ENCODE results near the gene TTC9B. TPM values are rescaled to one million over a fixed set of nuclear protein-coding genes. Genes with fewer than 3 reads are reported as not detected.

The TTC9B gene
- not detected for total RNA-seq

DNA sequence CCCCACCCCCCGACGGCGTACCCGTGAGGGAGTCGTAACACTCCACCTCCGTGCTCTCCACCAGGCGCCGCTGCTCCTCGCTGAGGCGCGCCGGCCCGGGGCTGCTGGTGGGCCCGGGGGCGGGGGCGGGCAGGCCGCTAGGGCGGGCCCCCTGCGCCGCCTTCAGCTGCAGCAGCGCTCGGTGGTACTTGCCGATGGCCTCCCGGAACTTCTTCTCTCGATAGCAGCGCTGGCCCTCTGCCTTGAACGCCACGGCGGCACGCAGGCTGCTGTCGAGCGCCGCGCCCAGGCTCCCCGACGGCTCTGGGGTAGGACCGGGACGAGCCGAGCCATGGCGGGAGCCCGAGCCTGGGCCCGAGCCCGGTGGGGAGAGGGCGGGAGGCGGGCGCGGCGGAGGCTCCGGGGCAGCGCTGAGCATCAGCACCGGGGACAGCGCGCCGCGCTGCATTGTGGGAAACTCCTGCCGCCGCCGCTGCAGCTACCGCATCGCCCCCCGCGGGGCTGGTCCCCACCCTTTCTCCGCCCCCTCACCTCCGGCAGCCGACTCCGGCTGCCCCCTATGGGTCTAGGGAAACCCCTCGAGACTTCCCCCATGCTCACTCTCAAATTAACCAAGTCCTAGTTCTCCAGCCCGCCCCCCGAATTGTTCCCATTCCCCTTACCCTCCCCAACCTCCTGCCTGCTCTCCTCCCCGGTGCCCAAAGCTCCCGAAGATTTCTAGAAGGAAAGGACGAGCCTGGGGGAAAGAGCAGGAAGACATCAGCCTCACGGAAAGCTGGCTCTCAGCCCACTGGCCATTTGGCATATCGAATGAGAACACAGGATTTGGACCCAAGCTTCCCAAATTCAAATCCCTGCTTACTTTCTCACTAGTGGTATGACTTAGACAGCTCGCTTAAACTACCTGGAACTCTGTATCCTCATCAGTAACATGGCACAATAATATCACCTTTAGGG lies at the start of gene TTC9B:
Gene TTC9B, minus strand, starts transcription at position 451 of the 957 bp plus-strand sequence. Its CDS starts 3 bp downstream, at position 448.
- DNase-seq (ENCODE audit: low spot score) (no peak), ATAC-seq (peak; percentile 69 to 78)
- no peak within 1 kb of the TSS for H3K27ac Mint-ChIP-seq

GRCh38 chr19:40267601-40267997 lies 49.4 kb upstream of the TTC9B start:
- no peaks in the 10 kb centered on the region for H3K9me3 Mint-ChIP-seq
- H3K4me3 Mint-ChIP-seq = no peak overlapping the region
- no peak for ATAC-seq
- peak overlapping the region in 1 of 2 donors; percentile 11 for H3K27ac Mint-ChIP-seq
- no peak for DNase-seq (ENCODE audit: low spot score)
- H3K36me3 Mint-ChIP-seq = no peaks in the 10 kb centered on the region
- peaks cover 23 to 48% of the 10 kb centered on the region in 2 donors for H3K4me1 Mint-ChIP-seq (ENCODE audit: low read depth in 2 of 2)
- H3K27me3 Mint-ChIP-seq = no peaks in the 10 kb centered on the region

More for the DNA sequence above, at the start of gene TTC9B:
- H3K9me3 Mint-ChIP-seq = peaks cover 4% of the 10 kb centered on the region
- H3K4me3 Mint-ChIP-seq = no peak within 1 kb of the TSS
- peaks cover 16 to 19% of the 10 kb centered on the region in 2 donors for H3K4me1 Mint-ChIP-seq (ENCODE audit: low read depth in 2 of 2)
- H3K27me3 Mint-ChIP-seq = peaks cover 26 to 27% of the 10 kb centered on the region in 2 donors
- peaks cover 7% of the 10 kb centered on the region for H3K36me3 Mint-ChIP-seq

DNA sequence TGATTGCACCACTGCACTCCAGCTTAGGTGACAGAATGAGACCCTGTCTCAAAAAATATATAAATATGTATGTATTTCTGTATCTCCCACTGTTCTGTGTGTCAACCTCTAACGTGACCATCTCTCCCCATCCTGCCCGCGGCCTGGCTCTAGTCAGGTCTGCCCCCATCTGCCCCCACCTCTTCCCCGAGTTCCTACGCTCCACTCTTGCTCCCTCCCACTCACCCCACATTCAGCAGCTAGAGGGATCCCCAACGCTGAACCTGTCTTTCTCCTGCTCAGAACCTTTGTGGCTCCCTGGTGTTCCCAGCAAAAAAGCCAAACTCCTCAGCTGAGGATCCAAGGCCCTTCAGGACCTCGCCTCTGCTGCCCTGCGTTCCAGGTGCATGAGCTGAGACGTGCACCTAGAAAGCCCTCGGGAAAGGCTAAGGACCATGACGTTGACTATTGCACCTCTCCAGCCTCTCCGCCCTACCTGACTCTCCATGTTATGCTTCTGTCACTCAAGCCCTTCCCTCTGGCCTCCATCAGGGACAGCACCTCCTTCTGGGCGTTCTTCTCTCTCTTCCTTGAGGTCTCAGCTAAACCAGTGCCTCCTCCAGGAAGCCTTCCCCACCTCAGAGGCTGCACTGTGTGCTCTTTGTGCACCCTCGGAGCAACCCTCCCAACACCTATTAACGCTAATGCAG lies 48.9 kb upstream of the TTC9B start:
- Mint-ChIP-seq H3K27me3 (no peaks in the 10 kb centered on the region), H3K9me3 (no peaks in the 10 kb centered on the region), H3K4me1 (ENCODE audit: low read depth in 2 of 2) (peaks cover 18 to 46% of the 10 kb centered on the region in 2 donors), H3K4me3 (no peak overlapping the region), H3K27ac (peak overlapping the region in 1 of 2 donors; percentile 11), H3K36me3 (no peaks in the 10 kb centered on the region)
- ATAC-seq (no peak), DNase-seq (ENCODE audit: low spot score) (peak; percentile 39)

GRCh38 chr19:40266119-40266518 lies 47.9 kb upstream of the TTC9B start:
- ATAC-seq = no peak
- H3K36me3 Mint-ChIP-seq = no peaks in the 10 kb centered on the region

GRCh38 chr19:40265763-40266099 lies 47.5 kb upstream of the TTC9B start:
- H3K27me3 Mint-ChIP-seq = no peaks in the 10 kb centered on the region
- H3K27ac Mint-ChIP-seq = no peak overlapping the region
- H3K9me3 Mint-ChIP-seq = no peaks in the 10 kb centered on the region
- peaks cover 16 to 47% of the 10 kb centered on the region in 2 donors for H3K4me1 Mint-ChIP-seq (ENCODE audit: low read depth in 2 of 2)
- no peak for ATAC-seq
- DNase-seq (ENCODE audit: low spot score) = no peak
- H3K36me3 Mint-ChIP-seq = no peaks in the 10 kb centered on the region
- H3K4me3 Mint-ChIP-seq = no peak overlapping the region

More at GRCh38 chr19:40266119-40266518, 47.9 kb upstream of the TTC9B start:
- DNase-seq (ENCODE audit: low spot score) = peak; percentile 26
- no peaks in the 10 kb centered on the region for H3K27me3 Mint-ChIP-seq
- no peak overlapping the region for H3K4me3 Mint-ChIP-seq
- H3K4me1 Mint-ChIP-seq (ENCODE audit: low read depth in 2 of 2) = peaks cover 16 to 46% of the 10 kb centered on the region in 2 donors
- H3K27ac Mint-ChIP-seq = no peak overlapping the region
- H3K9me3 Mint-ChIP-seq = no peaks in the 10 kb centered on the region

- H3K27ac Mint-ChIP-seq = no peak overlapping the region
- no peak for ATAC-seq
- no peaks in the 10 kb centered on the region for H3K27me3 Mint-ChIP-seq
- no peaks in the 10 kb centered on the region for H3K9me3 Mint-ChIP-seq
- H3K4me1 Mint-ChIP-seq (ENCODE audit: low read depth in 2 of 2) = peaks cover 16 to 45% of the 10 kb centered on the region in 2 donors
- no peaks in the 10 kb centered on the region for H3K36me3 Mint-ChIP-seq
- DNase-seq (ENCODE audit: low spot score) = peak; percentile 60
- H3K4me3 Mint-ChIP-seq = no peak overlapping the region
These were observed 47.0 kb upstream of the TTC9B start for GRCh38 chr19:40265055-40265762.

- H3K36me3 Mint-ChIP-seq = no peaks in the 10 kb centered on the region
- H3K27ac Mint-ChIP-seq = no peak overlapping the region
These were observed 46.3 kb upstream of the TTC9B start for GRCh38 chr19:40264314-40265054.

GRCh38 chr19:40263440-40264313 lies 45.5 kb upstream of the TTC9B start:
- peak; percentile 40 for DNase-seq (ENCODE audit: low spot score)
- no peaks in the 10 kb centered on the region for H3K36me3 Mint-ChIP-seq
- H3K4me1 Mint-ChIP-seq (ENCODE audit: low read depth in 2 of 2) = peaks cover 18 to 39% of the 10 kb centered on the region in 2 donors
- peak overlapping the region in 1 of 2 donors; percentile 31 for H3K27ac Mint-ChIP-seq
- no peak overlapping the region for H3K4me3 Mint-ChIP-seq
- no peak for ATAC-seq
- no peaks in the 10 kb centered on the region for H3K9me3 Mint-ChIP-seq
- no peaks in the 10 kb centered on the region for H3K27me3 Mint-ChIP-seq

More at GRCh38 chr19:40264314-40265054, 46.3 kb upstream of the TTC9B start:
- Mint-ChIP-seq H3K4me1 (ENCODE audit: low read depth in 2 of 2) (peaks cover 15 to 40% of the 10 kb centered on the region in 2 donors), H3K9me3 (no peaks in the 10 kb centered on the region), H3K4me3 (no peak overlapping the region), H3K27me3 (no peaks in the 10 kb centered on the region)
- ATAC-seq (no peak), DNase-seq (ENCODE audit: low spot score) (peak; percentile 53)

GRCh38 chr19:40262422-40262821 lies 44.2 kb upstream of the TTC9B start:
- H3K27ac Mint-ChIP-seq = no peak overlapping the region
- H3K4me1 Mint-ChIP-seq (ENCODE audit: low read depth in 2 of 2) = peaks cover 12 to 37% of the 10 kb centered on the region in 2 donors
- H3K9me3 Mint-ChIP-seq = no peaks in the 10 kb centered on the region
- no peak overlapping the region for H3K4me3 Mint-ChIP-seq
- DNase-seq (ENCODE audit: low spot score) (no peak), ATAC-seq (peak in 1 of 2 donors; percentile 11)
- H3K27me3 Mint-ChIP-seq = no peaks in the 10 kb centered on the region
- H3K36me3 Mint-ChIP-seq = no peaks in the 10 kb centered on the region

DNA sequence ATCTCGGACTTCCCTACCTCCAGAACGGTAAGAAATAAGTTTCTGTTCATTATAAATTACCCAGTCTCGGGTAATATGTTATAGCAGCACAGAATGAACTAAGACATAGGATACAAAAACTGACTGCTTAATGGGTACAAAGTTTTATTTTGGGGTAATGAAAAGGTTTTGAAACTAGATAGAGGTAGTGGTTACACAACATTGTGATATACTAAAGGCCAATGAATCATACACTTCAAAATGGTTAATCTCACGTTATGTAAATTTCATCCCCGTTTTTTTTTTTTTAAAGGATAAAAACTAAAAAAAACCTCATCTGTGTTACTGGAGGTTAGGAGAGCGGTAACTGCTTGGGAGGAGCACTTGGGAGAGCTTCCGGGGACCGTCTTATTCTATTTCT lies 43.4 kb upstream of the TTC9B start:
- Mint-ChIP-seq H3K4me1 (ENCODE audit: low read depth in 2 of 2) (peaks cover 7 to 34% of the 10 kb centered on the region in 2 donors), H3K9me3 (no peaks in the 10 kb centered on the region), H3K4me3 (no peak overlapping the region), H3K27ac (no peak overlapping the region), H3K27me3 (no peaks in the 10 kb centered on the region), H3K36me3 (no peaks in the 10 kb centered on the region)
- DNase-seq (ENCODE audit: low spot score) (no peak), ATAC-seq (no peak)

- Mint-ChIP-seq H3K9me3 (no peaks in the 10 kb centered on the region), H3K4me1 (ENCODE audit: low read depth in 2 of 2) (peaks cover 16 to 37% of the 10 kb centered on the region in 2 donors), H3K36me3 (peaks cover 9% of the 10 kb centered on the region), H3K4me3 (no peak overlapping the region), H3K27ac (no peak overlapping the region), H3K27me3 (no peaks in the 10 kb centered on the region)
- no peak for DNase-seq (ENCODE audit: low spot score)
- ATAC-seq = peak in 1 of 2 donors; percentile 24
These were observed 38.9 kb upstream of the TTC9B start for GRCh38 chr19:40257096-40257517.

DNA sequence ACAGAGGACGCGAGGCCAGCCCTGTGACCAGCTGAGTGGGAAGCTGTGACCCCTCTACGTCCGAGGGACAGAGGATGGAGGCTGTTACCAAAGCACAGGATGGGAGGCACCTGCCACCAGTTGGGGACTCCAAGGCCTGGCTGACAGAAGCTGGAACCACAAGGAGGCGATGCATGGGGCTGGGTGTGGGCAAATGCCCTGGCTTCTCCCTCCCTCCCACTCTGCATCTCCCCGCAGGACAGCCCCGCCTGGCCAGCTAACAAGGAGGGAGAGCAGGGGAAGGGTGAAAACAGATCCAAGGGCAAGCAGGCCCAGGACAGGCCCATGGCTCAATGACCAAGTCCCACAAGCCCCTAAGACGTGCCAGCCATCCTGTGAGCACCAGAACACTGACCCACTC lies 38.3 kb upstream of the TTC9B start:
- ATAC-seq (no peak), DNase-seq (ENCODE audit: low spot score) (no peak)
- Mint-ChIP-seq H3K9me3 (no peaks in the 10 kb centered on the region), H3K4me3 (no peak overlapping the region), H3K4me1 (ENCODE audit: low read depth in 2 of 2) (peaks cover 16 to 40% of the 10 kb centered on the region in 2 donors), H3K27me3 (no peaks in the 10 kb centered on the region), H3K36me3 (peaks cover 9% of the 10 kb centered on the region), H3K27ac (no peak overlapping the region)
